HG03097 (cell line): ENCODE measurements around the gene PRAMEF15.
"Not testable (repeated sequence)": the region's sequence is repeated elsewhere in the genome, so short reads cannot be mapped to it uniquely, and the experiment has no call there.

Experiments
- ATAC-seq: cut with Tn5 transposase; IDR thresholded peaks from one replicate; pipeline ENCODE4 v1.9.1; 2021; ENCODE audit not compliant: unreplicated experiment, low FRiP score

The PRAMEF15 gene

DNA sequence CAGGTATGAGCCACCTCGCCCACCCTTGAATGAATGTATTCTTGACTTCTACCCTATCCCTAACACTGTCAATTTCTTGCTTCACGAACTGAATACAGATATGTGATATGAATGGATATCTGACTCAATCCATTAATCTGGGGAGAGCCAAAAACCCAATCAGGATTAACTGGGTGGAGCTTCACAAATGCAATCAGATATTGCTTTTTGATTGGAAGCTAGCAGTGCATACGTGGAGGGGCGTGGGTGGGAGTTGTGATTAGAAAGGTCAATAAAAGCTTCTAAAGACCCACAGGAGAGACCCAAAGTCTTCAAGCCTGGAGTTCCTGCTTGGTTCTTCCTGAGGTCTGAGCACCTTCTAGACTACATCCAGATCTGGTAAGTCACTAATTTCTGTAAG is at the start of gene PRAMEF15:
Gene PRAMEF15, plus strand, starts transcription at position 301 of the 400 bp plus-strand sequence. CDS start 2,827 bp downstream, outside the sequence.
- ATAC-seq: not testable (repeated sequence)

DNA sequence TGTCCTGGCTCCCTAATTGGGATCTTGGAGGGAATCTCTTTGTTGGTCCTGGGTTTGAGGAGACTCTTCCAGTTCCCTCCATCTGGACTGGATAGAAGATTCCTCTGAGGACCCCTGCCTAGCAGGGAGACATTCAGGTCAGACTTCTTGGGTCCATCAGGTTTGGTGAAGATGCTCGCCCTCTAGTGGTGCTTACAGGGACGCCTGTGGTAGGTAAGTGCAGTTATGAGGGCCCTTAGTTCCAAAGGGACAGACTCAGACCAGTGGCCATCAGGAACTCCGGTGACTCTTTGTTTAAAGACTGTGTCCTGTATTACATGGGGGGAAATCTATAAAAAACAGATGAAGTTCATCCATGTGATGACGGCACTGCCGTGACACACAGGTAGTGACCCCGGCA is 38.4 kb upstream of the PRAMEF15 start:
- ATAC-seq: not testable (repeated sequence)

DNA sequence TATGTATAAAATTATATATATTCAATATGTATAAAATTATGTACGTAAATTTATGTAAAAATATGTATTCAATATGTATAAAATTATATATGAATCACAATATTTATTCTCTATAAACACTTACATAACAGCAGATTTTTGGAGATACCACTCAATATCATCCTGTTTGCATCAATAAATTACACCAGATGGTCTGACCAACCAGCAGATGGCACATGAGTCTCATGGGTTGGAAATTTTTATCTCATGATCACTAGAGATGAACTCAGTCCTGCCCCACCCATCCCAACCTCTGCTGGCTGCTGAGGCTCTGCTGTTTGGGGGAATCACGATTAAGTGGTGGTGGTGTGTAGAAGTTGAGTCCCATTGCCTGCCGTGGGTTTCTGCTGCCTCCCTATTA is 35.8 kb upstream of the PRAMEF15 start:
- ATAC-seq: not testable (repeated sequence)

DNA sequence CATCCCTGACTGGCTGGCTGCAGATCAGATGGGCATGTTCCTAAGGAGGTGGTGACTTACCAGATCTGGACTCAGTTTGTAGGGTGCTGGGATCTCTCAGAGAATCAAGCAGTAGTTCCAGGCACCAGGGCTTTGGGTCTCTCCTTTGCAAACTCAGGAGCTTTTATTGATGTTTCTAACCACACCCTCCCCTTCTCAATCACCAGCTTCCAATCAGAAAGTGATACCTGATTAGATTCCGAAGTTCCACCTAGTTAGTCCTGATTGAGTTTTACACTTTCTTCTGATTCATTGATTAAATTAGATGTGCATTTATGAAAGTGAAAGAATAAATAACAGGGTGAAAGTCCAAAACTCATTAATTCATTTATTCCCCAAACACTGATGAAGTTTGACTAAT is 30.3 kb upstream of the PRAMEF15 start, which contains the start of gene PRAMEF8:
Gene PRAMEF8, minus strand, starts transcription at position 101 of the 400 bp plus-strand sequence. CDS start 1,046 bp downstream, outside the sequence.
- ATAC-seq: not testable (repeated sequence)

DNA sequence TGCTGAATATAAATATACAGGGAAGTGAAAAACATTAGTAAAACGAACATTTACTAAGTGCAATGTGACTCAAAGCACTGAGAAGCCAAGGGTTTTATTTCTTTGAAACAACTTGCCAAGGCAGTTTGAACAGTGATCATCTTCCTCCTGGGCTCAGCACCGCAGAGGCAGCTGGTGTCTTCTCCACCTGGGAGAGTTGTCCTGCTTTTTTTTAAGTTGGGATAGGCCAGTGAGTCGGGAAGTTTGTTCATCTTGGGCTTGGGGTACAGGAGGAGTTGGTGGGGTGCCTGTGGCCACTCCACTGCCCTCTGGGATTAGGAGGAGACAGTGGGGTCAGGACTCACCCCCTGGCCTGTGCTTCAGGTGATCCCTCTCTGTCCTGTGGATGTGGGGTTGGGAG is 26.4 kb upstream of the PRAMEF15 start:
- not testable (repeated sequence) for ATAC-seq

DNA sequence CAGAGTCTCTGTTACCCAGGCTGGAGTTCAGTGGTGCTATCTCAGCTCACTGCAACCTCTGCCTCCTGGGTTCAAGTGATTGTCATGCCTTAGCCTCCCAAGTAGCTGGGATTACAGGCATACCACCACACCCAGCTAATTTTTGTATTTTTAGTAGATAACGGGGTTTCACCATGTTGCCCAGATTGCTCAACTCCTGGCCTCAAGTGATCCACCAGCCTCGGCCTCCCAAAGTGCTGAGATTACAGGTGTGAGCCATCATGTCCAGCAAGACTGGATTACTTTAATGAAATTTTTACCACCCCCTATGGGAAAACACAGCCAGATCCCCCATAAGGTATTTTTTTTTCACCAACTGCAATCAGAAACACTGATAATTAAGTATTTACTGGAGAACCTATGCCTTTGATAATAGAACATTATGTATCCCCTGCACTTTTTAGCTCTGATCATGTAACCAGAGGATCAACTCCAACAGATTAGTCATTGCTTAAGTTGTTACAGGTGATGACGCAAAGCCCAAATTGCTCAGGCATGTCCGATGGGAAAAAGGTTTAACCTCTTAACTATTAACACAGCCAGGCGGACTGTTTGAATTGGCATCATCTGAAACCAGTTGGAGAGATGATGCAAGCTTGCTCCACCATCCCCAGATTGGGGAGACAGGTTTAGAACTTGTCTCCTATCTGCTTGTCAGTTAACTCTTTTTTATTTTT is 18.0 kb upstream of the PRAMEF15 start:
- ATAC-seq: not testable (repeated sequence)

DNA sequence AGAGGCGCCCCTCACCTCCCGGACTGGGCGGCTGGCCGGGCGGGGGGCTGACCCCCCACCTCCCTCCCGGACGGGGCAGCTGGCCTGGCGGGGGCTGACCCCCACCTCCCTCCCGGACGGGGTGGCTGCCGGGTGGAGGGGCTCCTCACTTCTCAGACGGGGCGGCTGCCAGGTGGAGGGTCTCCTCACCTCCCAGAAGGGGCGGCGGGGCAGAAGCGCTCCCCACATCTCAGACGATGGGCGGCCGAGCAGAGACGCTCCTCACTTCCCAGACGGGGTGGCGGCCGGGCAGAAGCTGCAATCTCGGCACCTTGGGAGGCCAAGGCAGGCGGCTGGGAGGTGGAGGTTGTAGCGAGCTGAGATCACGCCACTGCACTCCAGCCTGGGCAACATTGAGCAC is 16.7 kb upstream of the PRAMEF15 start:
- not testable (repeated sequence) for ATAC-seq

DNA sequence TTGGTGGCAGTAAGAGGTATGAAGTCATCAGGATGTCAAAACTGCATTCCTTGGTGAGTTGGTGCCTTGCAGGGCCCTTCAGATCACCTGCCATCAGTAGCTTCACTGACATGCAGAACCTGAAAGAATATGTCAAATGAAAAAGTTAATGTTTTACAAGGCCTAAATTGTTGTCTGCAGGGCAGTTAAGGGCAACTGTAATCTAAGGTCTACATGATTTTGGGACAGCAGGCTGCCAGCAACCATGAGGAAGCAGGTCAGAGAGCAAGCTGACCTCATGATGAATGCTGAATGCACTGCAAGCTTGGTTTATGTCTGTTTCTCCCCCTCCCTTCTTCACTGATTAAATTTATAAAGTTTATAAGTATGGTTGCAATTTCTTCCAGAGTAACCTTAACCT is 13.2 kb upstream of the PRAMEF15 start:
- not testable (repeated sequence) for ATAC-seq

DNA sequence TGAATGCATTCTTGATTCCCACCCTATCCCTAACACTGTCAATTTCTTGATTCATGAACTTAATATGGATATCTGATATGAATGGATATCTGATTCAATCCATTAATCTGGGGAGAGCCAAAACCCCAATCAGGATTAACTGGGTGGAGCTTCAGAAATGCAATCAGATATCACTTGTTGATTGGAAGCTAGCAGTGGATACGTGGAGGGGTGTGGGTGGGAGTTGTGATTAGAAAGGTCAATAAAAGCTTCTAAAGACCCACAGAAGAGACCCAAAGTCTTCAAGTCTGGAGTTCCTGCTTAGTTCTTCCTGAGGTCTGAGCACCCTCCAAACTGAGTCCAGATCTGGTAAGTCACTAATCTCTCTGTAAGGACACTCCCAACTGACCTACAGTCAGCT is 12.1 kb upstream of the PRAMEF15 start, which contains the start of gene PRAMEF33:
Gene PRAMEF33, plus strand, starts transcription at position 301 of the 400 bp plus-strand sequence. CDS start 2,416 bp downstream, outside the sequence.
- ATAC-seq: not testable (repeated sequence)

DNA sequence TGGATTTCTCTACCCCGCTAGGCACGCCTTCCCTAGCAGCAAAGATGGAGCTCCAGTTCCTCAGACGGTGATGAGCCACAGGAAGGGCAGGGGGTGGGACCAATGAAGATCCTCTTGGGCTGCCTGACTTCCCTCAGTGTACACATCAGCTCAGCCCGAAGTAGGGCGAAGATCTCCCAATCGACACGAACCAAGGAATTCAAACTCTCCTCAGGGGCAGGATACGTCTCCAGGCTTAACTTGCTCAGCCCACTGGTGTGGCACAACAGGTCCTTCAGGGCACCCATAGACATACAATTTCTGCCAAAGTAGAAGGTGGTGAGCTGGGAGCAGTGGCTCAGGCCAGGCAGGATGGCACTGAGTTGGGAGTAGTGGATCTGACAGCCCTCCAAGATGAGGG is 27.1 kb downstream of the PRAMEF15 start:
- not testable (repeated sequence) for ATAC-seq

DNA sequence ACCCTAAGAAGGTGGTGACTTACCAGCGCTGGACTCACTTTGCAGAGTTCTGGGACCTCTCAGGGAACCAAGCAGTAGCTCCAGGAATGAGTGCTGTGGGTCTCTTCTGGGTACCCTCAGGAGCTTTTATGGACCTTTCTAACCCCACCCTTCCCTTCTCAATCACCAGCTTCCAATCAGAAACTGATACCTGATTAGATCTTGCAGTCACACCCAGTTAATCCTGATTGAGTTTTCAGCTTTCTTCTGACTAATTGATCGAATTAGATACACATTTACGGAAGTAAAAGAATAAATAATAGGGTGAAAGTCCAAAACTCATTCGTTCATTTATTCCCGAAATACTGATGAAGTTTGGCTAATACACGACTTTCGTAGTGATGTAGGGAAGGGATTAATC is 31.7 kb downstream of the PRAMEF15 start, which contains the start of gene PRAMEF14:
Gene PRAMEF14, minus strand, starts transcription at position 101 of the 400 bp plus-strand sequence. CDS start 1,820 bp downstream, outside the sequence.
- not testable (repeated sequence) for ATAC-seq

DNA sequence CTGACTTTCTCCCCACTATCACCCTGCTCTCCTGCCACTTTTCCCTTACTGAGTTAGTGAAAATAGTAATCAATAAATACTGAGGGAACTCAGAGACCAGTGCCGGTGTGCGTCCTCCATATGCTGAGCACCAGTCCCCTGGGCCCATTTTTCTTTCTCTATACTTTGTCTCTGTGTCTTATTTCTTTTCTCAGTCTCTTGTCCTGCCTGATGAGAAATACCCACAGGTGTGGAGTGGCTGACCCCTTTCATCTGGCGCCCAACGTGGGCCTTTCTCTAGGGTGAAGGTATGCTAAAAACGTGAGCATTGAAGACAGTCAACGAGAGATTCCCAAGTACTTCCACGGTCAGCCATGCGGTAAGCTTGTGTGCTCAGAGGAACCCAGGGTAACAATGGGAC is 38.1 kb downstream of the PRAMEF15 start:
- not testable (repeated sequence) for ATAC-seq

DNA sequence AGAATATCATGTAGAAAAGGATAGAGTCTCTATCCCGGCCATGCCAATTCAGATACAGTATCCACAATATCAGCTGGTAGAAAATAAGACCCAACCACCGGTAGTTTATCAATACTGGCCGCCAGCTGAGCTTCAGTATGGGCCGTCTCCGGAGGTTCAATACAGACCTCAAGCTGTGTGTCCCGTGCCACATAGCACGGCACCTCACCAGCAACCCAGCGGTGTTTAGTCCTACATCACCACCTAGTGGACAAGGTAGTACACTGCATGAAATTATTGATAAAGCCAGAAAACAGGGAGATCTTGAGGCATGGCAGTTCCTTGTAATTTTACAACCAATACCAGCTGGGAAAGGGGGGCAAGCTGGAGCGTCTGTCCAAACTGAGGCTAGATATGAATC is 39.1 kb downstream of the PRAMEF15 start:
- not testable (repeated sequence) for ATAC-seq

DNA sequence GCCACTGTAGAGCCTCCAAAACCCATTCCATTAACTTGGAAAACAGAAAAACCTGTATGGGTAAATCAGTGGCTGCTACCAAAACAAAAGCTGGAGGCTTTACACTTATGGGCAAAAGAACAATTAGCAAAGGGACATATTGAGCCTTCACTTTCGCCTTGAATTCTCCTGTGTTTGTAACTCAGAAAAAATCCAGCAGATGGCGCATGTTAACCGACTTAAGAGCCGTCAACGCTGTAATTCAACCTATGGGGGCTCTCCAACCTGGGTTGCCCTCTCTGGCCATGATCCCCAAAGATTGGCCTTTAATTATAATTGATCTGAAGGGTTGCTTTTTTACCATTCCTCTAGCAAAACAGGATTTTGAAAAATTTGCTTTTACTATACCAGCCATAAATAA is 41.4 kb downstream of the PRAMEF15 start:
- ATAC-seq: not testable (repeated sequence)

DNA sequence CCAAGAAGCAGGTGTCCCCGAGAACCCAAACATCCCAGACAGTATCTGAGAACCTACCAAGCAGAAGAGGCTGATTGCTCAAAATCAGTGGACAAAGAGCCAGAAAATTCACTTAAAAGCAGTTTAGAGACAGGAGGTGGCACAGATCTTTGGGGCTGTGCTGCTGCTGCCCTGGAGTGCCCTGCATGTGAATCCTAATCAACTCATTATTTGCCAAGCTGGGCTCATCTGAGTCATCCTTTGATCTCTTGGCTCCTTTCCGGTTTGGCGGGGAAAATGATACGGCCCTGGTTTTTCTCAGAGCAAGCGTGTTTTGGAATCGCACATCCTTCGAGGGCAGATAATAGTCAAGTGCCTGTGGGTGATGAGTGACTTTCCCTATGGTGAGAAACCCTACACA is 47.0 kb downstream of the PRAMEF15 start:
- ATAC-seq: not testable (repeated sequence)

DNA sequence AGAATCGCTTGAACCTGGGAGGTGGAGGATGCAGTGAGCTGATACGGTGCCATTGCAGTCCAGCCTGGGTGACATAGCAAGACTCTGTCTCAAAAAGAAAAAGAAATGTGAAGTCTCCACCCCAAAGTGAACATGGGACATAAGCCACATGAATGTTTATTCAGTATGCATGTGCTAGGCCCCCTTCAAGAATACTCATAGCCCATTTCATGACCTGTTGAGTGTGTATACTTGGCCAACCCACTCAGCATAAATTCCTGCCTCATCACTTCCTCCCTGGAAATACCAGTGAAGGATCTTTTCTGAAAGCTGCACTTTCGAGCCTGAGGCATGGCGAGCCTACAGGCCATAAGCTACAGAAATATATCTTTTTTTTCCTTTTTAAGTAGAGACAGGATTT is 49.5 kb downstream of the PRAMEF15 start:
- ATAC-seq: not testable (repeated sequence)

DNA sequence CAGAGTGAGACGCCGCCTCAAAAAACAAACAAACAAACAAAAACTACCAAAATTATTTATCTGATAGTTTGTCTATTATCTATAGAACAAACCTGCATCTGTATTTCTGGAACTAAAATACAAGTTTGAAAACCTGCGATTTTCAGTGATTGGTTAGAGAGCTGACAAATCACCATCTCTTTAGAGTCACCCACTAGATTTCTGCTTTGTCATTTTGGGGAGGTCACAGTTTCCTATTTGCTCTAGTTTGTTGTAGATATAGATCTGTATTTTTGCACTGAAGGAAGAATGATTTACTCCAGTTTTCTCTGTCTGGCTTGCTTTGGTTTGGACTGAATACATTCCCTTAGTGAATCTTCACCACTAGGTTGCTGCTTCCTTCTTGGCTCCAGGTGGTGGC is 51.2 kb downstream of the PRAMEF15 start:
- ATAC-seq: not testable (repeated sequence)

DNA sequence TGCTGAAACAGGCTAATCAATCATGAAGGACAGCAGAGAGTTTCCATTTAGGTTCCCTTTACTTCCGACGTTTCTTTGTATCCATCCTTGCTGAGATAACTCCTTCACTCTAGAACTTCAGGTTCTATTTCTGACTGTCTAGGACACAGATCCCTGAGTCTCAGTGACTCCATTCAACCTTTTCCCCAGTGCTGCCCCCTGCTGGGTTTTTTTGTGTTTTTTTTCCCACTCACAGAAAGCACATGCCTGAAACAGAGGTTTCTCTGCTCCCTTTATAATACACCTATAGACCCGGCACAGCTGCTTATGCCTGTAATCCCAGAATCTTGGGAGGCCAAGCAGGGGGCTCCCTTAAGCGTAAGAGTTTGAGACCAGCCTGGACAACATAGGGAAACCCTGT is 53.2 kb downstream of the PRAMEF15 start:
- ATAC-seq: not testable (repeated sequence)
